Measurements from ENCODE around the gene RYR2. TPM values are rescaled to one million over a fixed set of nuclear protein-coding genes. Genes with fewer than 3 reads are reported as not detected.

RYR2 gene
- total RNA-seq, 4 donors from 2014 or later: 0.13 to 2.5 (median 0.88) TPM

DNA sequence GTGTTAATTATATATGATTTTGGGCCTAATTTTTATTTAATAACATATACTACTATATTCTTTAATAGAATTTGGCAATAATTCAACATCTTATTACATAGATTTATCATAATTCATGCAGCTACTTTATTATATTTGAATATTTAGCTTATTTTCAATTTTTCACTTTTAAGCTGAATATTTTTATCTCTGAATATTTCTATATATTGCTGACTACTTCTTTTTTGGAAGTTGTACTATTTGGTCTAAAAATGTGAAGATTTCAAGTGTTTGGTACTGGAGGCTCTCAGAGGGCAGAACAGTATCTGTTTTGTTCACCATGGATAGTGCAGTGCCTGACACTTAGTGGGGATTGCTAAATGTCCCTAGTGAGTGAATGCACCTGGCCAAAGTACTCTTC lies 389.5 kb downstream of the RYR2 start:
- H3K9me3 ChIP-seq: no peaks in the 10 kb centered on the region

DNA sequence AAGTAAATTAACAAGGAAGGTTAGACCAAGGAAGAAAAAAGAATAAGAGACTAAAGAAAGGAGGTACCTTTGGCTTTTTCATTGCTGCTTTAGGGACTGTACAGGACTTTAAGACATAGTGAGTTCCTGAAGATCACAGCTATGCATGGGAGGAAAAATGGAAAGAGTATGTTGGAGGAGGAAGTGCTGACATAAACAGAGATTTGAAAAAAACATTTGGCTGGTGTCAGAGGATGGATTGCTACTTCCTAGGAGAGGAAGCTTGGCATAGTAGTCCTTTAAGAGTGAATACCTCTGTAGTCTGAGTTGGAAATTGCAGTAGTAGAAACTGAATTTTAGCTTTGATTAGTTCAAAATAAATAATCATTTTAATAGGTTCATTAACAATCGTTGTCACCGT lies 398.4 kb downstream of the RYR2 start:
- no peak for TF ChIP-seq POLR2A (IDR thresholded peaks at IDR 0.05)
- TF ChIP-seq, protein P1, sequence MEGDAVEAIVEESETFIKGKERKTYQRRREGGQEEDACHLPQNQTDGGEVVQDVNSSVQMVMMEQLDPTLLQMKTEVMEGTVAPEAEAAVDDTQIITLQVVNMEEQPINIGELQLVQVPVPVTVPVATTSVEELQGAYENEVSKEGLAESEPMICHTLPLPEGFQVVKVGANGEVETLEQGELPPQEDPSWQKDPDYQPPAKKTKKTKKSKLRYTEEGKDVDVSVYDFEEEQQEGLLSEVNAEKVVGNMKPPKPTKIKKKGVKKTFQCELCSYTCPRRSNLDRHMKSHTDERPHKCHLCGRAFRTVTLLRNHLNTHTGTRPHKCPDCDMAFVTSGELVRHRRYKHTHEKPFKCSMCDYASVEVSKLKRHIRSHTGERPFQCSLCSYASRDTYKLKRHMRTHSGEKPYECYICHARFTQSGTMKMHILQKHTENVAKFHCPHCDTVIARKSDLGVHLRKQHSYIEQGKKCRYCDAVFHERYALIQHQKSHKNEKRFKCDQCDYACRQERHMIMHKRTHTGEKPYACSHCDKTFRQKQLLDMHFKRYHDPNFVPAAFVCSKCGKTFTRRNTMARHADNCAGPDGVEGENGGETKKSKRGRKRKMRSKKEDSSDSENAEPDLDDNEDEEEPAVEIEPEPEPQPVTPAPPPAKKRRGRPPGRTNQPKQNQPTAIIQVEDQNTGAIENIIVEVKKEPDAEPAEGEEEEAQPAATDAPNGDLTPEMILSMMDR (IDR thresholded peaks at IDR 0.05): no peak
- Histone ChIP-seq H3K4me1 (no peaks in the 10 kb centered on the region), H3K9me3 (no peaks in the 10 kb centered on the region), H3K4me3 (no peak overlapping the region), H3K27ac (no peak overlapping the region), H3K27me3 (no peaks in the 10 kb centered on the region), H3K36me3 (no peaks in the 10 kb centered on the region)
- DNase-seq: no peak

More for the DNA sequence above, 389.5 kb downstream of the RYR2 start:
- H3K4me3 ChIP-seq: no peak overlapping the region
- H3K4me1 ChIP-seq: no peaks in the 10 kb centered on the region
- no peaks in the 10 kb centered on the region for H3K27me3 ChIP-seq
- no peak for DNase-seq
- no peak overlapping the region for H3K27ac ChIP-seq
- TF ChIP-seq POLR2A (IDR thresholded peaks at IDR 0.05): no peak
- TF ChIP-seq, protein P1 (IDR thresholded peaks at IDR 0.05): no peak
- no peaks in the 10 kb centered on the region for H3K36me3 ChIP-seq

GRCh38 chr1:237444120-237444790 lies 402.3 kb downstream of the RYR2 start:
- no peak overlapping the region for H3K27ac ChIP-seq
- no peak for DNase-seq

GRCh38 chr1:237448042-237448441 lies 406.1 kb downstream of the RYR2 start:
- TF ChIP-seq, protein P1 (IDR thresholded peaks at IDR 0.05): no peak
- no peak for TF ChIP-seq POLR2A (IDR thresholded peaks at IDR 0.05)
- Histone ChIP-seq H3K9me3 (no peaks in the 10 kb centered on the region), H3K4me3 (no peak overlapping the region), H3K27me3 (no peaks in the 10 kb centered on the region), H3K36me3 (no peaks in the 10 kb centered on the region), H3K27ac (no peak overlapping the region), H3K4me1 (no peaks in the 10 kb centered on the region)
- DNase-seq: no peak

More at GRCh38 chr1:237444120-237444790, 402.3 kb downstream of the RYR2 start:
- no peaks in the 10 kb centered on the region for H3K27me3 ChIP-seq
- TF ChIP-seq POLR2A (IDR thresholded peaks at IDR 0.05): no peak
- TF ChIP-seq, protein P1 (IDR thresholded peaks at IDR 0.05): no peak
- H3K4me1 ChIP-seq: no peaks in the 10 kb centered on the region
- no peaks in the 10 kb centered on the region for H3K36me3 ChIP-seq
- no peak overlapping the region for H3K4me3 ChIP-seq
- H3K9me3 ChIP-seq: no peaks in the 10 kb centered on the region

DNA sequence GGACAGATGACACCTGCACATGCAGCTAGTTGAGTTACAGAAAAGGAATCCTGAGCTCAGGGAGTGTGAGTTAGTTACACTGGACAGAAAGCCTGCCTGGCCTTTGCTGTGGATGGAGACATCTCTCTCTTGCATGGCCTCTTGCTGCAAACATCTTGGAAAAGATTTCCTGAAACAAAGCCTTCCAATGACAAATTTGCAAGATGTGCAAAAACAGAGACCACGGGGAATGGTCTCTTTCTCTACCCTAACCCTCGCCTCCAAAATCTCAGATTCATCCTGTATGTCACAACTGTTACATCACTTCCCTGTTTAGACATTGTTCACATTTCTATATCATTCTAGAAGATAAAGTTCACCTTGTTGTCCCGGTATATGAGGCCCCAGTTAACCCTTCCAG lies 415.6 kb downstream of the RYR2 start:
- Histone ChIP-seq H3K9me3 (no peaks in the 10 kb centered on the region), H3K4me1 (no peaks in the 10 kb centered on the region), H3K4me3 (no peak overlapping the region), H3K36me3 (no peaks in the 10 kb centered on the region), H3K27me3 (no peaks in the 10 kb centered on the region), H3K27ac (no peak overlapping the region)
- no peak for DNase-seq
- TF ChIP-seq, protein P1 (IDR thresholded peaks at IDR 0.05): no peak
- TF ChIP-seq POLR2A (IDR thresholded peaks at IDR 0.05): no peak
